ENCODE measurements around the gene UBE2R2.
"Not testable (repeated sequence)": the region's sequence is repeated elsewhere in the genome, so short reads cannot be mapped to it uniquely, and the experiment has no call there.

Gene UBE2R2

GRCh38 chr9:33816327-33817252, at the start of gene UBE2R2:
Gene UBE2R2, plus strand, starts transcription at chr9:33817160. Its CDS starts 598 bp downstream, at chr9:33817758.
- DNase-seq (ENCODE audit: low spot score) = peak; percentile 98

- DNase-seq (ENCODE audit: low spot score) = not testable (repeated sequence)
These were observed 46.6 kb upstream of the UBE2R2 start for GRCh38 chr9:33770156-33770880.

GRCh38 chr9:33773135-33773534, 43.8 kb upstream of the UBE2R2 start:
- DNase-seq (ENCODE audit: low spot score) = not testable (repeated sequence)

- DNase-seq (ENCODE audit: low spot score) = not testable (repeated sequence)
These were observed 42.8 kb upstream of the UBE2R2 start for GRCh38 chr9:33774074-33774659.

- no peak for DNase-seq (ENCODE audit: low spot score)
These were observed 40.4 kb upstream of the UBE2R2 start for GRCh38 chr9:33776578-33776977.

- DNase-seq (ENCODE audit: low spot score) = peak; percentile 78
These were observed 38.1 kb upstream of the UBE2R2 start for GRCh38 chr9:33778700-33779351.

GRCh38 chr9:33780276-33780675, 36.7 kb upstream of the UBE2R2 start:
- no peak for DNase-seq (ENCODE audit: low spot score)

GRCh38 chr9:33781736-33782135, 35.2 kb upstream of the UBE2R2 start:
- no peak for DNase-seq (ENCODE audit: low spot score)

GRCh38 chr9:33782395-33783152, 34.4 kb upstream of the UBE2R2 start:
- no peak for DNase-seq (ENCODE audit: low spot score)

GRCh38 chr9:33785914-33786313, 31.0 kb upstream of the UBE2R2 start:
- peak; percentile 27 for DNase-seq (ENCODE audit: low spot score)

GRCh38 chr9:33786681-33787080, 30.3 kb upstream of the UBE2R2 start:
- DNase-seq (ENCODE audit: low spot score) = no peak

- DNase-seq (ENCODE audit: low spot score) = no peak
These were observed 29.1 kb upstream of the UBE2R2 start for GRCh38 chr9:33787839-33788238.

- DNase-seq (ENCODE audit: low spot score) = not testable (repeated sequence)
These were observed 27.5 kb upstream of the UBE2R2 start for GRCh38 chr9:33789429-33789828.

- no peak for DNase-seq (ENCODE audit: low spot score)
These were observed 25.8 kb upstream of the UBE2R2 start for GRCh38 chr9:33791117-33791516.

- DNase-seq (ENCODE audit: low spot score) = not testable (repeated sequence)
These were observed 23.5 kb upstream of the UBE2R2 start for GRCh38 chr9:33793496-33793895.

GRCh38 chr9:33794560-33794959, 22.4 kb upstream of the UBE2R2 start:
- DNase-seq (ENCODE audit: low spot score) = no peak

GRCh38 chr9:33795281-33795680, 21.7 kb upstream of the UBE2R2 start, which contains the start of gene PRSS3:
Gene PRSS3, plus strand, starts transcription at chr9:33795561. Its CDS starts 13 bp downstream, at chr9:33795574.
- DNase-seq (ENCODE audit: low spot score) = no peak

GRCh38 chr9:33795819-33796218, 21.1 kb upstream of the UBE2R2 start:
- no peak for DNase-seq (ENCODE audit: low spot score)

GRCh38 chr9:33796679-33797078, 20.3 kb upstream of the UBE2R2 start:
- not testable (repeated sequence) for DNase-seq (ENCODE audit: low spot score)

- DNase-seq (ENCODE audit: low spot score) = no peak
These were observed 19.1 kb upstream of the UBE2R2 start for GRCh38 chr9:33797837-33798236.

GRCh38 chr9:33798545-33798944, 18.4 kb upstream of the UBE2R2 start:
- no peak for DNase-seq (ENCODE audit: low spot score)

Data from iPS-NIHi11 (cell line).